ENCODE measurements around the gene PTPRG.

DNA sequence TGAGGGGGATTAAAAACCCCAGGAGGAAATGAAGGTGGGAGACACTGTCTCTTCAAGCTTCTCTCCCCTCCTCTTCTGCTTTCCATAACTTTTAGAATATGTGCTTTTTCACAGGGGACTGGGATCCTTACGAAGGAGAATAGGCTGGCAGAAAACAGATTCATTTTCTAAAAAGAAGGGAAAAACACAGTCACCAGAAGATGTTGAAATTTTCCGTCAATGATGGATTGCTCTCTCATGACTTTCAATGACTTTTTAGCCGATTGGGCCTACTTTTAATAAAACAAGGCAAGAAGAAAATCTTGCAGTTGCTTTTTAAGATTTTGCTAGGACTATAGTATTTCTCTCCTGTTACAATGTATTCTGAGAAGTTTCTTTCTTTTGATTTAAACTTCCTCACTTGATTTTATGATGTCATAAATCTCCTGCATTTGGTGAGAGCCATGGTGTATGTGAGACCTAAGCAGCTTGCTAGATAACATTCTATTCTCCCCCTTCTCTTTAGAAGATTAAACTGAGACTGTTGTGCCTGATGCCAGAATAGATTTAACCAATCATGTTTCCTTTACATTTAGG, 570.7 kb downstream of the PTPRG start:
- TF ChIP-seq EZH2phosphoT487 (IDR thresholded peaks at IDR 0.05; ENCODE audit: insufficient read depth, low read depth) (no peak), EZH2 (IDR thresholded peaks at IDR 0.05; ENCODE audit: insufficient read depth, poor library complexity, severe bottlenecking) (no peak)

Data from GM23248 (cell line).